ENCODE measurements around the gene YWHAH. TPM values are rescaled to one million over a fixed set of nuclear protein-coding genes. Genes with fewer than 3 reads are reported as not detected.
A peak's percentile ranks its signal among the peaks of the same experiment; 100 is the strongest.

Gene YWHAH
- total and polyA plus RNA-seq, 9 of the 15 experiments (the other 6 are each of a cell fraction or from before 2014, with no cell fraction given): 32.0 to 177 (median 114) TPM

- TF ChIP-seq REST (IDR thresholded peaks at IDR 0.05; ENCODE audit: borderline replicate concordance): peak; percentile 57; the same call in 1 of the 2 replicates
- no peak for TF ChIP-seq REST (CRISPR knock-in tag; IDR thresholded peaks at IDR 0.05; ENCODE audit: low read depth)
- peak; percentile 90 for TF ChIP-seq ZEB2 (IDR thresholded peaks at IDR 0.05)
- TF ChIP-seq RBM25 (IDR thresholded peaks at IDR 0.05; ENCODE audit: low read depth, low read length, severe bottlenecking): no peak
- TF ChIP-seq ZNF76 (CRISPR knock-in tag; IDR thresholded peaks at IDR 0.05; ENCODE audit: borderline replicate concordance): no peak
- TF ChIP-seq RB1 (IDR thresholded peaks at IDR 0.05; ENCODE audit: low read depth): peak; percentile 59; the same call in 1 of the 2 replicates
- TF ChIP-seq SIN3A (IDR thresholded peaks at IDR 0.05; ENCODE audit: borderline replicate concordance in 2 of 2, control insufficient read depth in 1 of 2, low read depth in 2 of 2, low read length in 2 of 2): 0 out of 4 replicates have a peak, but pooled peaks of 1 of the 2 experiments have one; percentile 31
- TF ChIP-seq LEF1 (IDR thresholded peaks at IDR 0.05): no peak
- no peak for TF ChIP-seq ZNF165 (CRISPR knock-in tag; IDR thresholded peaks at IDR 0.05; ENCODE audit: borderline replicate concordance)
- TF ChIP-seq EP300 (IDR thresholded peaks at IDR 0.05; ENCODE audit: low read length): no peak
- peak; percentile 61; the same call in 1 of the 2 replicates for TF ChIP-seq STAG1 (CRISPR knock-in tag; IDR thresholded peaks at IDR 0.05; ENCODE audit: borderline replicate concordance)
- TF ChIP-seq RREB1 (CRISPR knock-in tag; IDR thresholded peaks at IDR 0.05): no peak
- no peak for TF ChIP-seq TBP (optimal IDR thresholded peaks at IDR 0.05; ENCODE audit: low read depth, low read length)
- TF ChIP-seq ILK (tag; IDR thresholded peaks at IDR 0.05; ENCODE audit: borderline replicate concordance, low read depth): no peak
- peak; percentile 44; the same call in 1 of the 2 replicates for TF ChIP-seq EGR1 (conservative IDR thresholded peaks at IDR 0.05)
Observed at GRCh38 chr22:31969789-31970489, 25.6 kb downstream of the YWHAH start (continued).
